ENCODE results near the gene NGB.

The NGB gene

DNA sequence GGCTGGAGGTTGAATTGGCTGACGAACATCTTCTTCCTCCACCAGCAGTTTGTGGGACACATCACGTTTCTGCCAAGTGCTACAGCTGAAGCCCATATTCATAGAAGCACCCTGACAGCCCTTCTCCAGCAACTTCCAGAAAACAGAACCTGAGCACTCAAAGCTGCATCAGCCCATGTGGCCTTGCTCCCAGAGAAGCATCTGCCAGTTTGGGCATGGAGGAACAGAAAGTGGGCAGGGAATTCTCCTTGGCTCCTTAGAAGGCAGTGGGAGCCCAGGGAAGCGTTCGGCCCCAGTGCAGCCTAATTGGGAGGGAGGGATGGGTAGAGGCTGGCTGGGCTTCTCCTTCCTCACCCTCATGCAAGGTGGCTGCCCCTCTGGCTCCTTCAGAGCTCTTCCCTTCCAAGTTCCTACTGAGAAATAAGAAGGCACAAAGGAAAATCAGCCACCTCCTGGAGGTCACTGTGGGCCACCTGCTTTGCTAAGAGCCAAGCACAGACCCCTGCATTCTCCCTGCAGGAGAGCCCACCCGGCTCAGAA is 4.1 kb upstream of the NGB start:
- no peak for DNase-seq (ENCODE audit: low read depth)
- TF ChIP-seq, protein P1, sequence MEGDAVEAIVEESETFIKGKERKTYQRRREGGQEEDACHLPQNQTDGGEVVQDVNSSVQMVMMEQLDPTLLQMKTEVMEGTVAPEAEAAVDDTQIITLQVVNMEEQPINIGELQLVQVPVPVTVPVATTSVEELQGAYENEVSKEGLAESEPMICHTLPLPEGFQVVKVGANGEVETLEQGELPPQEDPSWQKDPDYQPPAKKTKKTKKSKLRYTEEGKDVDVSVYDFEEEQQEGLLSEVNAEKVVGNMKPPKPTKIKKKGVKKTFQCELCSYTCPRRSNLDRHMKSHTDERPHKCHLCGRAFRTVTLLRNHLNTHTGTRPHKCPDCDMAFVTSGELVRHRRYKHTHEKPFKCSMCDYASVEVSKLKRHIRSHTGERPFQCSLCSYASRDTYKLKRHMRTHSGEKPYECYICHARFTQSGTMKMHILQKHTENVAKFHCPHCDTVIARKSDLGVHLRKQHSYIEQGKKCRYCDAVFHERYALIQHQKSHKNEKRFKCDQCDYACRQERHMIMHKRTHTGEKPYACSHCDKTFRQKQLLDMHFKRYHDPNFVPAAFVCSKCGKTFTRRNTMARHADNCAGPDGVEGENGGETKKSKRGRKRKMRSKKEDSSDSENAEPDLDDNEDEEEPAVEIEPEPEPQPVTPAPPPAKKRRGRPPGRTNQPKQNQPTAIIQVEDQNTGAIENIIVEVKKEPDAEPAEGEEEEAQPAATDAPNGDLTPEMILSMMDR (IDR thresholded peaks at IDR 0.05; ENCODE audit: insufficient read depth, low read depth, low read length, missing control alignments) = no peak
- H3K4me3 ChIP-seq (ENCODE audit: low read length) = no peak overlapping the region

DNA sequence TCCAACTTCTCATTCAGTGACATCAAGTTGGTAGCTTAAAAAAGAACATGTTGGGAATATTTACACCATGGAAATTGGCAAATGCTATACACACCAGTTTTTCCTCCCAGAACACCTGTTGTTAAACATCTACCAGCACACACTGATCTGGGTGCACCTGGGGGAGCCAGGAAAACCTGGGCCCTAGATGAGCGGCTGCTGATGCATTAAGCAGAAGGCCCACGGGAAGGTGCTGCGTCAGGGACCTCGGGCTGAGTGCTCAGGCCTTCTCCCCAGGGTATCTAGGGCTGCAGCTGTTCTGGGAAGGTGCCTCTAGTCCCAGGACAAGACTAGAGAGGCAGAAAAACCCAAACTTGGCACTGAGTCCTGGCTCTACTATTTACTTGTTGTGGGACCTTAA is 2.8 kb upstream of the NGB start:
- TF ChIP-seq, protein P1 (IDR thresholded peaks at IDR 0.05; ENCODE audit: insufficient read depth, low read depth, low read length, missing control alignments) = no peak
- H3K4me3 ChIP-seq (ENCODE audit: low read length) = no peak overlapping the region
- no peak for DNase-seq (ENCODE audit: low read depth)

DNA sequence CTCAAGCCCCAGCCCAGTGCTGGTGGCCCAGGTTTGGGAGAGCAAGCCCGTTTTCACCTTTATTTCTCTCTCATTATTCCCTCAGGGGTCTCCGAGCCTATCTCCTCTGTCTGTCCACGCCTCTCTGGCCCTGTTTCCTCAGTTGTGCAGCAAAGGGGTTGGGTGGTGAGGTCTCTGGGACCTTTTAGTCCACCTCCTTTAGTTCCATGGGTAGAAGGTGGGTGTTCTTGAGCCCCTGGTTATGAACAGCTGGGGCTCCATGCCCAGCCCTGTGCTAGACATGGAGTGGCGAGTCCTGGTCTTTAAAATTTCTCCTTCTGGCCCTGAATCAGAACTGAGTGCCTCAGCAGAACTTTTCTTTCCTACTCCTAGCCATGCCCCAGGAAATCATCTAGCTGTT is 1.3 kb upstream of the NGB start:
- H3K4me3 ChIP-seq (ENCODE audit: low read length) = no peak overlapping the region
- TF ChIP-seq, protein P1 (IDR thresholded peaks at IDR 0.05; ENCODE audit: insufficient read depth, low read depth, low read length, missing control alignments) = no peak
- no peak for DNase-seq (ENCODE audit: low read depth)

DNA sequence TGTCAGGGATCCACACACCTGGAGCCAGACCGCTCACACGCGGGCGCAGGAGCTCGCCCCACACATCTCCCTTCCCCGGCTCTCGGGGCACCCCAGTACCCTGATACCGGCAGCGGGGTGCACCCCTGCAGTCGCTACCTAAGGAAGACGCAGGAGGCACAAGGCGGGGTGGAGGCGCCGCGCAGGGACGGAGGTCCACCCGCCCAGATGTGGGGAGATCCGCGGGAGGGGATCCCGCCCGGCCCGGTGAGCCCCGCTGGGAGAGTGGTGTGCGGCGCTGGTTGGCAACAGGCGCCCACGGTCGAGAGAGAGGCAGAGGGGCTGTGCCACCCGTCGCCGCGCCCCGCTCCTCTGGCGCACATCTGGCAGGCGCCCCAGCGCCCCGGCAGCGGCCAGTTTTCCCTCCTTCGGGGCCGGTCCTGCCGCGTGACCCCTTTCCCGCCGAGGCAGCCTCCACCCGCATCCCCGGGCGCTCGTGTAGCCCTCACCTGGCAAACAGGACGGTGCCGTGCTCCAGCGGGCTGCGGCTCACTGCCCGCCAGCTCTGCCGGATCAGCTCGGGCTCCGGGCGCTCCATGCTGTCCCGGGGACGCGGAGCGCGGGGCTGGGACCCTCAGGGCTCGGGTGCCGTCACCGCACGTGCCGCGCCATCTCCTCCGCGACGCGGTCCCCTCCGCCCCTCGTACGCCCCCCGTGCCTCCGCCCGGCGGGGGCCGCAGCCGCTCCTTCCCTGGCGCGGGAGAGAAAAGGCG is 469 bp downstream of the NGB start:
- TF ChIP-seq, protein P1 (IDR thresholded peaks at IDR 0.05; ENCODE audit: insufficient read depth, low read depth, low read length, missing control alignments) = no peak
- no peak overlapping the region for H3K4me3 ChIP-seq (ENCODE audit: low read length)
- no peak for DNase-seq (ENCODE audit: low read depth)

DNA sequence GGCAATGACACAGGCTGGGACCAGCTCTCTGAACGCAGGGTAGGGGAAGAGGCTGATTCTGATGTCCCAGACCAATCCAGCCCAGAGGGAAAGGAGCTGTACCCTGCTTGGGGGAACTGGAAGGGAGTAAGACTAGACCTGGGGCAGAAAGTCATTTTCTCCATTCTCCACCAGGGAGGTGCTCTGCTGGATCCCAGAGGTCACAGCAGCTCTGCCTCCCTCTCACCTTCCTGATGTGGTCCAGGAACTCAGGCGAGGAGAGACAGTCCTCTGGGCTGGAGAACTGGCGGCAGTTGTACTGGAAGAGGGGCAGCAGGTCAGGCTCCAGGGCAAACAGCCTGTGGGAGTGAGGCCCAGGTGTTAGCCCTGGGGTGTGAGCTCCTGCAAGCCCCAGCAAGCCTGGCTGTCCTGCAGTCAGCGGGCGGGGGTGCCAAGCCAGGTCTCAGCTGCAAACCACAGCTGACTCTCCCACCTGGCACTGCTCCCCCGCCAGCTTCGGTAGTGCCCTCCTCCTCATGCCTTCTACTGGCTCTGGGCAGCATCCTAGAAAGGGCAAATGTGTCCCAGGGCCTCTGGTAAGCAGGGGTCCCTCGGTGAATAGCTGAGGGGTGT is 1.9 kb downstream of the NGB start:
- no peak overlapping the region for H3K4me3 ChIP-seq (ENCODE audit: low read length)
- TF ChIP-seq, protein P1 (IDR thresholded peaks at IDR 0.05; ENCODE audit: insufficient read depth, low read depth, low read length, missing control alignments) = no peak
- peak; percentile 41 for DNase-seq (ENCODE audit: low read depth)

DNA sequence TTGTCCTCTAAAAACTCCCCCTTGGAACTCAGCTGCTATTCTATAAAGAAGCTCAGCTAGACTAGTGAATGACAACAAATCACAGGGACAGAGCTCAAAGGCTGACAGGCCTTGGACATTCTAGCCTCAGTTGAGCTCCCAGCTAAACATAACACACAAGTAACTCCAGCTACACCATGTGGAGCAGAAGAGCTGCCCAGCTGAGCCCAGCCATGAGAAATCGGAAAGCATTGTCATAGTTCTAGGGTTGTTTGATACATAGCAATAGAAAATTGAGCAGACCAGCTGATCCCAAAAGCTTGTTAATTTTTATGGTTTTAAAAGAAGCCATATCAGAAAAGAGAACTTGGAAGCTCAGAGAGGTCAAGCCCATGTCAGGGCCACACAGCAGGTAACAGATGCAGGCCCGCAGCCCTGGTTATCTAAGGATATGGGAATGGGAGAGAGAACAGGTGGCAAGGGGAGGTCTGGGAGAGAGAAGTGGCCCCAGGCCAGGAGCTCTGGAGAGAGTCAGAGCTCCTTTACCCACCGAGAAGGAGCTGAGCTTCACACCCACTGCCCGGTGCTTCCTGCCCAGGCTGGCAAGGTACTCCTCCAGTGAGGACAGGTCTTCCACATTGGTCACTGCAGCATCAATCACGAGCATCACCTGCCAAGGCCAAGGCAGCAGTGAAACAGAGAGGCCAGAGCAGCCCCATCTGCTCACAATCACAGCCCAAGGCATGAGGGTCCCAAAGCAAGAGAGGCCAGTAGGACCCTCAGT is 2.9 kb downstream of the NGB start:
- H3K4me3 ChIP-seq (ENCODE audit: low read length) = no peak overlapping the region
- DNase-seq (ENCODE audit: low read depth) = no peak
- TF ChIP-seq, protein P1 (IDR thresholded peaks at IDR 0.05; ENCODE audit: insufficient read depth, low read depth, low read length, missing control alignments) = no peak
